Neural cell (in vitro differentiated cells): Measurements from ENCODE around the gene PGBD5. TPM values are rescaled to one million over a fixed set of nuclear protein-coding genes. Genes with fewer than 3 reads are reported as not detected.

Experiments
- H2AFZ ChIP-seq: fragments of 200-600, 300-800 bp; sonication (generic), shearing (Covaris generic); 2 replicates; pipeline ENCODE4 v1.6.0; 2014; ENCODE audit warnings: low read depth, mild to moderate bottlenecking, antibody characterized with exemption, low read length, moderate library complexity
- H3F3A ChIP-seq: fragments of 200-600 bp; shearing (Covaris generic); 2 replicates; pipeline ENCODE4 v1.6.1; 2016; ENCODE audit warnings: mild to moderate bottlenecking, moderate library complexity, mixed read lengths, antibody characterized with exemption, low read length; ENCODE audit not compliant: insufficient read depth, poor library complexity, severe bottlenecking
- H3K27ac ChIP-seq: fragments of 200-600, 300-800 bp; sonication (generic), shearing (Covaris generic); 2 replicates; pipeline ENCODE4 v1.5.1; 2014; ENCODE audit warnings: mild to moderate bottlenecking, low read length, moderate library complexity
- H3K27me3 ChIP-seq: fragments of 300-800, 200-600 bp; sonication (generic), shearing (Covaris generic); 2 replicates; pipeline ENCODE4 v1.6.0; 2014; ENCODE audit warnings: mild to moderate bottlenecking, low read depth, low read length, moderate library complexity; ENCODE audit not compliant: insufficient read depth
- H3K36me3 ChIP-seq: fragments of 300-800, 200-600 bp; sonication (generic), shearing (Covaris generic); 2 replicates; pipeline ENCODE4 v1.5.1; 2014; ENCODE audit warnings: mild to moderate bottlenecking, antibody characterized with exemption, low read length, moderate library complexity; ENCODE audit not compliant: insufficient read depth
- H3K4me2 ChIP-seq: fragments of 300-800, 200-600 bp; sonication (generic), shearing (Covaris generic); 2 replicates; pipeline ENCODE4 v1.6.0; 2014; ENCODE audit warnings: mild to moderate bottlenecking, low read length
- H3K4me3 ChIP-seq: fragments of 300-800, 200-600 bp; sonication (generic), shearing (Covaris generic); 2 replicates; pipeline ENCODE4 v1.5.1; 2014; ENCODE audit warnings: mild to moderate bottlenecking, low read length, moderate library complexity
- H3K79me2 ChIP-seq: fragments of 200-600 bp; shearing (Covaris generic); replicated peaks from 2 replicates; pipeline ENCODE4 v1.6.0; 2014; ENCODE audit warnings: mild to moderate bottlenecking, low read length, moderate library complexity; ENCODE audit not compliant: insufficient read depth
- H3K9ac ChIP-seq: fragments of 300-800, 200-600 bp; sonication (generic), shearing (Covaris generic); 2 replicates; pipeline ENCODE4 v1.6.1; 2016; ENCODE audit warnings: mild to moderate bottlenecking, low read length, mixed read lengths
- H3K9me2 ChIP-seq: fragments of 200-600 bp; shearing (Covaris generic); 2 replicates; pipeline ENCODE4 v1.6.1; 2016; ENCODE audit warnings: mild to moderate bottlenecking, low read length, mixed read lengths; ENCODE audit not compliant: insufficient read depth
- H3K9me3 ChIP-seq: fragments of 200-600, 300-800 bp; sonication (generic), shearing (Covaris generic); 2 replicates; pipeline ENCODE4 v1.6.1; 2016; ENCODE audit warnings: mild to moderate bottlenecking, mixed run types, low read length, moderate library complexity, mixed read lengths
- H4K20me1 ChIP-seq: fragments of 200-600 bp; shearing (Covaris generic); 2 replicates; pipeline ENCODE4 v1.6.1; 2016; ENCODE audit warnings: mild to moderate bottlenecking, mixed run types; ENCODE audit not compliant: insufficient read depth
- EP300 ChIP-seq: fragments of 450-650 bp; conservative IDR thresholded peaks from 2 replicates; pipeline ENCODE4 v1.6.1; 2014; ENCODE audit warnings: antibody characterized with exemption, mild to moderate bottlenecking, moderate library complexity; ENCODE audit not compliant: poor library complexity, severe bottlenecking
- EZH2 ChIP-seq: fragments of 200-600, 300-800 bp; shearing (Covaris generic), sonication (generic); IDR thresholded peaks from 2 replicates; pipeline ENCODE4 v1.6.1; 2014; ENCODE audit warnings: antibody characterized with exemption, low read length, borderline replicate concordance, mild to moderate bottlenecking; ENCODE audit not compliant: insufficient read depth, poor library complexity, severe bottlenecking
- MXI1 ChIP-seq: fragments of 450-650 bp; conservative IDR thresholded peaks from 2 replicates; pipeline ENCODE4 v1.6.1; 2014; ENCODE audit warnings: antibody characterized with exemption, mild to moderate bottlenecking; ENCODE audit not compliant: poor library complexity, severe bottlenecking
- POLR2AphosphoS5 ChIP-seq: IDR thresholded peaks from 2 replicates; pipeline ENCODE4 v1.6.1; 2012
- RAD21 ChIP-seq: fragments of 450-650 bp; conservative IDR thresholded peaks from 2 replicates; pipeline ENCODE4 v1.6.1; 2014; ENCODE audit warnings: antibody characterized with exemption, mild to moderate bottlenecking, moderate library complexity
- SMC3 ChIP-seq: fragments of 450-650 bp; conservative IDR thresholded peaks from 2 replicates; pipeline ENCODE4 v1.6.1; 2014; ENCODE audit warnings: antibody characterized with exemption, mild to moderate bottlenecking, moderate library complexity; ENCODE audit not compliant: poor library complexity
- TAF1 ChIP-seq: IDR thresholded peaks from 2 replicates; pipeline ENCODE4 v1.6.1; 2012; ENCODE audit warnings: low read depth
- polyA plus RNA-seq: library from polyadenylated mRNA; depleted of rRNA; stranded (reverse); fragments of >200 nt; gene quantifications from 2 replicates; pipeline ENCODE4 v1.2.3, GENCODE V29; 2014
- TF ChIP-seq, protein P1 (sequence below): fragments of 450-650 bp; IDR thresholded peaks from 2 replicates; pipeline ENCODE4 v1.5.1; 2014; ENCODE audit warnings: antibody characterized with exemption, mild to moderate bottlenecking, moderate library complexity; ENCODE audit not compliant: poor library complexity, severe bottlenecking
- TF ChIP-seq, protein P2 (sequence below): IDR thresholded peaks from 2 replicates; pipeline ENCODE4 v1.6.1; 2012; ENCODE audit warnings: borderline replicate concordance

The PGBD5 gene
- polyA plus RNA-seq, 1 donor from 2014 or later: 16.3 TPM

DNA sequence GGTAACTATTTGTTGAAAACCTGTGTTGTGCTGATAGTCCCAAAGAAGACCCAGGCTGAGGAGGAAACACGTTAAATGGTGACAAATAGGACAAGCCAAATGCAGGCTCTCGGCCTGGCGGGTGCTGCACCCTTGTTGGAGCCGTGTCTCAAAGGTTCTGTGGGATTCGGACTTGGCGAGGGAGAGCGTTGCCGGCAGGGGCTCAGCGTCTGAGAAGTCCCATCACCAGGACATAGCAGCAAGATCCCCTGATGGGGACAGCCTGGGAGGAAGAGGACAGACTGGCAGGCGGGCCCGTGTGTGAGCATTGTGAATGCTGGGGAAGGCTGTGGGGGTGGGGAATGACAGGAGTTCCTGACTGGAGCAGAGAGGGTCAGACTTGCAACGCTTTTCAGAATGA lies 142.5 kb downstream of the PGBD5 start:
- no peaks in the 10 kb centered on the region for H3K9me2 ChIP-seq
- no peaks in the 10 kb centered on the region for H3K79me2 ChIP-seq
- H4K20me1 ChIP-seq: no peaks in the 10 kb centered on the region
- H3K27ac ChIP-seq: no peak overlapping the region
- H3K9ac ChIP-seq: no peak overlapping the region
- no peak for TF ChIP-seq POLR2AphosphoS5
- no peak for TF ChIP-seq EZH2
- TF ChIP-seq, protein P1, sequence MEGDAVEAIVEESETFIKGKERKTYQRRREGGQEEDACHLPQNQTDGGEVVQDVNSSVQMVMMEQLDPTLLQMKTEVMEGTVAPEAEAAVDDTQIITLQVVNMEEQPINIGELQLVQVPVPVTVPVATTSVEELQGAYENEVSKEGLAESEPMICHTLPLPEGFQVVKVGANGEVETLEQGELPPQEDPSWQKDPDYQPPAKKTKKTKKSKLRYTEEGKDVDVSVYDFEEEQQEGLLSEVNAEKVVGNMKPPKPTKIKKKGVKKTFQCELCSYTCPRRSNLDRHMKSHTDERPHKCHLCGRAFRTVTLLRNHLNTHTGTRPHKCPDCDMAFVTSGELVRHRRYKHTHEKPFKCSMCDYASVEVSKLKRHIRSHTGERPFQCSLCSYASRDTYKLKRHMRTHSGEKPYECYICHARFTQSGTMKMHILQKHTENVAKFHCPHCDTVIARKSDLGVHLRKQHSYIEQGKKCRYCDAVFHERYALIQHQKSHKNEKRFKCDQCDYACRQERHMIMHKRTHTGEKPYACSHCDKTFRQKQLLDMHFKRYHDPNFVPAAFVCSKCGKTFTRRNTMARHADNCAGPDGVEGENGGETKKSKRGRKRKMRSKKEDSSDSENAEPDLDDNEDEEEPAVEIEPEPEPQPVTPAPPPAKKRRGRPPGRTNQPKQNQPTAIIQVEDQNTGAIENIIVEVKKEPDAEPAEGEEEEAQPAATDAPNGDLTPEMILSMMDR: no peak
- TF ChIP-seq MXI1: no peak
- no peak for TF ChIP-seq EP300
- TF ChIP-seq RAD21: no peak
- TF ChIP-seq TAF1: no peak
- TF ChIP-seq, protein P2, sequence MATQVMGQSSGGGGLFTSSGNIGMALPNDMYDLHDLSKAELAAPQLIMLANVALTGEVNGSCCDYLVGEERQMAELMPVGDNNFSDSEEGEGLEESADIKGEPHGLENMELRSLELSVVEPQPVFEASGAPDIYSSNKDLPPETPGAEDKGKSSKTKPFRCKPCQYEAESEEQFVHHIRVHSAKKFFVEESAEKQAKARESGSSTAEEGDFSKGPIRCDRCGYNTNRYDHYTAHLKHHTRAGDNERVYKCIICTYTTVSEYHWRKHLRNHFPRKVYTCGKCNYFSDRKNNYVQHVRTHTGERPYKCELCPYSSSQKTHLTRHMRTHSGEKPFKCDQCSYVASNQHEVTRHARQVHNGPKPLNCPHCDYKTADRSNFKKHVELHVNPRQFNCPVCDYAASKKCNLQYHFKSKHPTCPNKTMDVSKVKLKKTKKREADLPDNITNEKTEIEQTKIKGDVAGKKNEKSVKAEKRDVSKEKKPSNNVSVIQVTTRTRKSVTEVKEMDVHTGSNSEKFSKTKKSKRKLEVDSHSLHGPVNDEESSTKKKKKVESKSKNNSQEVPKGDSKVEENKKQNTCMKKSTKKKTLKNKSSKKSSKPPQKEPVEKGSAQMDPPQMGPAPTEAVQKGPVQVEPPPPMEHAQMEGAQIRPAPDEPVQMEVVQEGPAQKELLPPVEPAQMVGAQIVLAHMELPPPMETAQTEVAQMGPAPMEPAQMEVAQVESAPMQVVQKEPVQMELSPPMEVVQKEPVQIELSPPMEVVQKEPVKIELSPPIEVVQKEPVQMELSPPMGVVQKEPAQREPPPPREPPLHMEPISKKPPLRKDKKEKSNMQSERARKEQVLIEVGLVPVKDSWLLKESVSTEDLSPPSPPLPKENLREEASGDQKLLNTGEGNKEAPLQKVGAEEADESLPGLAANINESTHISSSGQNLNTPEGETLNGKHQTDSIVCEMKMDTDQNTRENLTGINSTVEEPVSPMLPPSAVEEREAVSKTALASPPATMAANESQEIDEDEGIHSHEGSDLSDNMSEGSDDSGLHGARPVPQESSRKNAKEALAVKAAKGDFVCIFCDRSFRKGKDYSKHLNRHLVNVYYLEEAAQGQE: no peak
- TF ChIP-seq SMC3: no peak
- H2AFZ ChIP-seq: no peak overlapping the region
- H3K4me3 ChIP-seq: no peak overlapping the region
- no peaks in the 10 kb centered on the region for H3K36me3 ChIP-seq
- H3K9me3 ChIP-seq: no peaks in the 10 kb centered on the region
- H3K27me3 ChIP-seq: no peaks in the 10 kb centered on the region
- no peaks in the 10 kb centered on the region for H3F3A ChIP-seq
- no peak overlapping the region for H3K4me2 ChIP-seq

DNA sequence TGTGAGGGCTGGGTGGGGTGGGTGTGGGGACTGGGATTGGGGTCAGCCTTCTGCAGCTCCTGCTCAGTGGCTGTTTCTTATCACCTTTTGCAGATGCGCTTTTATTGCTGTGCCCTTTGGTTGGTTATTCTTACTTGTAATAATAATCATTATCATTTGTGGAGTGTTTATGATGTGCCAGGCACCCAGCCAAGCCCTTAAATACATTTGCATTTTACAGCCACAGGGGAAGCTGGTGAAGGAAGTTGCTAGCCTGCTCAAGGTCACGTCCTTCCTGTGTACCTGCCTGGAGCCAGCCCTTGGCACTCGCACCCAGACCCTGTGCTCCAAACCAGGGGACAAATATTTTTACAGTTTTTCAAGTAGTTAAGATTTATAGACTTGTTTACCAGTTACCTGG lies 144.0 kb downstream of the PGBD5 start:
- H3K79me2 ChIP-seq: no peaks in the 10 kb centered on the region
- TF ChIP-seq SMC3: no peak
- TF ChIP-seq, protein P1: no peak
- TF ChIP-seq RAD21: no peak
- TF ChIP-seq, protein P2: no peak
- TF ChIP-seq EZH2: no peak
- no peak for TF ChIP-seq EP300
- TF ChIP-seq POLR2AphosphoS5: no peak
- TF ChIP-seq MXI1: no peak
- TF ChIP-seq TAF1: no peak
- no peaks in the 10 kb centered on the region for H3K9me2 ChIP-seq

More for the DNA sequence above, 144.0 kb downstream of the PGBD5 start:
- Histone ChIP-seq H3K27ac (no peak overlapping the region), H2AFZ (no peak overlapping the region), H3K27me3 (no peaks in the 10 kb centered on the region), H3K9me3 (no peaks in the 10 kb centered on the region), H3F3A (no peaks in the 10 kb centered on the region), H3K4me2 (no peak overlapping the region), H3K36me3 (no peaks in the 10 kb centered on the region), H3K9ac (no peak overlapping the region), H4K20me1 (no peaks in the 10 kb centered on the region), H3K4me3 (no peak overlapping the region)
